AG04449 (cell line): Measurements from ENCODE around the gene GPATCH2L.

Source experiments
- CTCF ChIA-PET: fragments of 350-600 bp; formaldehyde crosslinking; extraction: SDS; loops from one replicate; lab custom pipeline; 2021; ENCODE audit warnings: antibody characterized with exemption; lab: Yijun Ruan, JAX
- POLR2A ChIA-PET: fragments of 400-600, 350-600 bp; formaldehyde crosslinking; extraction: SDS; loops from one replicate; lab custom pipeline; 2020; ENCODE audit warnings: antibody characterized with exemption, inconsistent platforms; lab: Yijun Ruan, JAX
- DNase-seq: peaks from one replicate; pipeline ENCODE4 v3.0.0-alpha.2; 2010; ENCODE audit warnings: low read depth, low spot score
- H3K4me3 ChIP-seq: 2 replicates; pipeline ENCODE4 v1.5.1; 2011; ENCODE audit warnings: low read depth, mild to moderate bottlenecking, control low read depth, low read length
- TF ChIP-seq, protein P1 (sequence below): IDR thresholded peaks from one replicate; pipeline ENCODE4 v1.5.1; 2011; ENCODE audit warnings: mild to moderate bottlenecking, moderate library complexity, low read length, control low read depth, inconsistent platforms; ENCODE audit not compliant: insufficient read depth; ENCODE audit errors: missing control alignments

Gene GPATCH2L

DNA sequence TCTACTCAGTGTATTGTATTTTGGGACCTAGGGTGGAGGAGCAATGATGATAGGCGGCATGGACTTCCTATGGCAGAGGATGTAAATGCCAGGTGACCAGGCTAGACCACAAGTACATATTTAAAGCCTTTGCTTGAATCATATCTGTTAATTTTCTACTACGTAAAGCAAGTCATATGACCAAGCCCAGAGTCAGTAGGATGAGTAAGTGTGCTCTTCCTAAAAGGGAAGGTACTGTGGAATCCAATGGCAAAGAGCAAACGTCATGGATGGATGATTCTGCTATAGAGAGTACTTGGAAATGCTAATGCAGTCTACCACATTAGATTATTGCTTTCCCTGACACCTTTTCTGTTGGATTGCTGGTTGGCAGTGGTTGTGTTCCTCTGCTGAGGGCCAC is 16.8 kb downstream of the GPATCH2L start:
- ChIA-PET CTCF (no interaction called here), POLR2A (no interaction called here)
- TF ChIP-seq, protein P1, sequence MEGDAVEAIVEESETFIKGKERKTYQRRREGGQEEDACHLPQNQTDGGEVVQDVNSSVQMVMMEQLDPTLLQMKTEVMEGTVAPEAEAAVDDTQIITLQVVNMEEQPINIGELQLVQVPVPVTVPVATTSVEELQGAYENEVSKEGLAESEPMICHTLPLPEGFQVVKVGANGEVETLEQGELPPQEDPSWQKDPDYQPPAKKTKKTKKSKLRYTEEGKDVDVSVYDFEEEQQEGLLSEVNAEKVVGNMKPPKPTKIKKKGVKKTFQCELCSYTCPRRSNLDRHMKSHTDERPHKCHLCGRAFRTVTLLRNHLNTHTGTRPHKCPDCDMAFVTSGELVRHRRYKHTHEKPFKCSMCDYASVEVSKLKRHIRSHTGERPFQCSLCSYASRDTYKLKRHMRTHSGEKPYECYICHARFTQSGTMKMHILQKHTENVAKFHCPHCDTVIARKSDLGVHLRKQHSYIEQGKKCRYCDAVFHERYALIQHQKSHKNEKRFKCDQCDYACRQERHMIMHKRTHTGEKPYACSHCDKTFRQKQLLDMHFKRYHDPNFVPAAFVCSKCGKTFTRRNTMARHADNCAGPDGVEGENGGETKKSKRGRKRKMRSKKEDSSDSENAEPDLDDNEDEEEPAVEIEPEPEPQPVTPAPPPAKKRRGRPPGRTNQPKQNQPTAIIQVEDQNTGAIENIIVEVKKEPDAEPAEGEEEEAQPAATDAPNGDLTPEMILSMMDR = no peak
- no peak overlapping the region for H3K4me3 ChIP-seq
- no peak for DNase-seq

- POLR2A ChIA-PET = interaction anchor here (0.6 kb wide), 1 partner anchor 133 kb away, joined by 4 read pairs; no protein-coding TSS in a partner anchor
- TF ChIP-seq, protein P1 = no peak
- CTCF ChIA-PET = interaction anchor here (1.0 to 1.4 kb wide), 2 partner anchors 9 to 459 kb away, joined by 3 read pairs; no protein-coding TSS in a partner anchor
- H3K4me3 ChIP-seq = no peak overlapping the region
- no peak for DNase-seq
Measured at GRCh38 chr14:76169776-76170175, 18.1 kb downstream of the GPATCH2L start.

- no peak for DNase-seq
- POLR2A ChIA-PET = no interaction called here
- no peak overlapping the region for H3K4me3 ChIP-seq
- TF ChIP-seq, protein P1 = no peak
- CTCF ChIA-PET = interaction anchor here (0.7 to 1.4 kb wide), 3 partner anchors 9 to 178 kb away, joined by 3 to 4 read pairs (median 3); no protein-coding TSS in a partner anchor
Measured at GRCh38 chr14:76174982-76175381, 23.3 kb downstream of the GPATCH2L start.

DNA sequence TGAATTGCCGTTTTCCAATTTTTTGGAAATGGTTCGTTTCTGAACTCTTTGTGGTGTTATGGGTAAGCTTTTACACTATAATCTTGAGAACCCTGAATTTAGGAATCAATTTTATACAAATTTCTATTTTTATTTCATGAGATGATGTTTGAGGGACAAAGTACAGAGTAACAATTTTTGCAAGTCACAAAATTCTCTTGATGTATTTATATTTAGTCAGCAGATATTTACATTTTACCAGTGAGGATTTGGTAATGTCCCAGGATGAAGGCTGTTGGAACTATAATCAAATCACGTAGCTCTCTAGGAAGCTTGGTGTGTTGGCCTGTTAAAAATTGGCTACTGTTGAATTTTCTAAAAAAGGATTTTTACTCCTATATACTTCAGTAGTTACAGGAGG is 24.2 kb downstream of the GPATCH2L start:
- no peak overlapping the region for H3K4me3 ChIP-seq
- ChIA-PET POLR2A (no interaction called here), CTCF (interaction anchor here (1.4 kb wide), 1 partner anchor 177 kb away, joined by 4 read pairs; no protein-coding TSS in a partner anchor)
- DNase-seq = no peak
- TF ChIP-seq, protein P1 = no peak

- ChIA-PET CTCF (interaction anchor here (1.0 to 4.0 kb wide), 9 partner anchors 9 to 131 kb away, joined by 3 to 12 read pairs (median 3); no protein-coding TSS in a partner anchor), POLR2A (no interaction called here)
- no peak for DNase-seq
- H3K4me3 ChIP-seq = no peak overlapping the region
- TF ChIP-seq, protein P1 = no peak
Measured at GRCh38 chr14:76181546-76181945, 29.8 kb downstream of the GPATCH2L start.

GRCh38 chr14:76186308-76187027 is 34.7 kb downstream of the GPATCH2L start:
- TF ChIP-seq, protein P1 = no peak
- no peak for DNase-seq
- no peak overlapping the region for H3K4me3 ChIP-seq
- CTCF ChIA-PET = no interaction called here
- POLR2A ChIA-PET = interaction anchor here (0.6 kb wide), 1 partner anchor 20 kb away, joined by 3 read pairs; no protein-coding TSS in a partner anchor
